Hematopoietic multipotent progenitor cell treated with erythropoietin and hydrocortisone succinate and interleukin-3 and kit ligand, for 15 days (in vitro differentiated cells): Measurements from ENCODE around the gene CTXN1.
A peak's percentile ranks its signal among the peaks of the same experiment; 100 is the strongest.
"Not testable (repeated sequence)": the region's sequence is repeated elsewhere in the genome, so short reads cannot be mapped to it uniquely, and the experiment has no call there.

Experiments
- DNase-seq: peaks from one replicate; pipeline ENCODE4 v3.0.0-alpha.2; 2015; ENCODE audit warnings: low spot score

The CTXN1 gene

DNA sequence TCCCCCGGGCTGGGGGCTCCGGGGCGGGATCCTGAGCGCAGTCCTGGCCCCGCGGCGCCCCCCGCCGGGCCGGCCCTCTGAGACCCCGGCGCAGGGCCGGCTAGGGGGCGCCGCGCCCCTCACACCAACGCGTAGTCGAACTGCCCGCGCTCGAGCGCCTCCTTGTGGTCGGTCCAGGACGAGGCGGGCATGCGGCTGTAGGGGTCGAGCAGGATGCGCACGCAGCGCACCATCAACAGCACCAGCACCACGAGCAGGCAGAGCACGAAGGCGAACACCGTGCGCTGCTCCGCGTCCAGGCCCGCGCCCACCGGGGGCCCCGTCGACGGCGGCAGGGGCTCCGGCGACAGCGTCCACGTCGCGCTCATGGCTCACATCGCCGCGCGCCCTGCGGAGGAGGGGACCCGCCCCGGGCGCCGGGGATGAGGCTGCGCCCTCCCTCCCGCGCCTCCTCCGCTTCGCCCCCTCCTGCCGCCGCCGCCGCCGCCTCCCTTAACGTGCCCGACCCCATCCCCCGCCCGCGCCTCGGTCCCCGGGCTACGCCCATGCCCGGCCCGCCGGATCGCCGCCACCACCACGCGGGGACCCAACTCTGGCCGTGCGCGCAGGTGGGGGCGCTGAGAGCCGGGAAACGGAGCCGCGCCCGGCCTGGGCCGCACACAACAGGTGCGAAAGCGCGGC, 624 bp downstream of the CTXN1 start:
- peak; percentile 74 for DNase-seq

DNA sequence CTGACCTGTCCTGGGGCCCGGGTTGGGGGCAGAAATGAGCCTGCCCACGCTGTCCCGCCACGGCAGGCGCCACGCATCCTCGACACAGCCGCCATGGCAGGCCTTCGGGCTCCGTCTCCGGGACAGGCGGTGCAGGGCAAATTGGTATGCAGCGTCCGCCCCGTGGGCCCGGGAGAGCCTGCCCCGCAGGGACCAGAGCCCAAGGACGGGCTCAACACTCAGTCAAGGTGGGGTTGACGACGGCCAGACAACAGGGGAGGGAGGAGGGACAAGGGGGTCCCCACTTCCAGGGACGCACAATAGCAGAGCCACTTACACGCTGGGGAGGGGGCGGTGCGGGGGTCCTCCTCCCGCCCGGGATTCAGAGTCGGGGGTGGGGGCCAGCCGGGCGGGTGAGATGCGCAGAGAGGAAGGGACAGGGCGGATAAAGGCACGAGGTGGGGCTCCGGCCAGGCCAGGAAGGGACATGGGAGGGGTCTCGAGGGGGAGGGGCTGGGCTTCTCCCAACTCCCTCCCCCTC, 1.2 kb downstream of the CTXN1 start:
- no peak for DNase-seq

DNA sequence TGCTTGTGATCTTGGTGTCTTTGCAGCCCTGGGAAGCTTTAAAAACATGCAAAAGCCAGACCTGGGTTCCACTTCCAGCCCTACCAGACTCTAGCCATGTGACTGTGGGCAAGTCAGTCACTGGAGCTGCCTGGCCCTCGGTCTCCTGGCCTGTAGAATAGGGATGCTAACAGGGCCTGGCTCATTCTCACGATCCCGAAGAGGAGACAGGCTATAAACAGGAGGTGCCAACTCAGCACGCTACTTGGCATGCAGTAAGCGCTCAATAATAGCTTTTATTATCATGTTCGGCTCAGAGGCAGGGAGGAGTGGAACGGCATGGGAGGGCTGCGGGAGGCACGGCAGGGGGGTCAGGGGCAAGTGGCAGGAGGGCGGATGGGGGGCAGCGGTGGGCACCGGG, 1.7 kb downstream of the CTXN1 start:
- DNase-seq: no peak

GRCh38 chr19:7923295-7924191, 2.4 kb downstream of the CTXN1 start:
- DNase-seq: no peak

- no peak for DNase-seq
These were observed 3.1 kb downstream of the CTXN1 start for GRCh38 chr19:7922836-7923195.

DNA sequence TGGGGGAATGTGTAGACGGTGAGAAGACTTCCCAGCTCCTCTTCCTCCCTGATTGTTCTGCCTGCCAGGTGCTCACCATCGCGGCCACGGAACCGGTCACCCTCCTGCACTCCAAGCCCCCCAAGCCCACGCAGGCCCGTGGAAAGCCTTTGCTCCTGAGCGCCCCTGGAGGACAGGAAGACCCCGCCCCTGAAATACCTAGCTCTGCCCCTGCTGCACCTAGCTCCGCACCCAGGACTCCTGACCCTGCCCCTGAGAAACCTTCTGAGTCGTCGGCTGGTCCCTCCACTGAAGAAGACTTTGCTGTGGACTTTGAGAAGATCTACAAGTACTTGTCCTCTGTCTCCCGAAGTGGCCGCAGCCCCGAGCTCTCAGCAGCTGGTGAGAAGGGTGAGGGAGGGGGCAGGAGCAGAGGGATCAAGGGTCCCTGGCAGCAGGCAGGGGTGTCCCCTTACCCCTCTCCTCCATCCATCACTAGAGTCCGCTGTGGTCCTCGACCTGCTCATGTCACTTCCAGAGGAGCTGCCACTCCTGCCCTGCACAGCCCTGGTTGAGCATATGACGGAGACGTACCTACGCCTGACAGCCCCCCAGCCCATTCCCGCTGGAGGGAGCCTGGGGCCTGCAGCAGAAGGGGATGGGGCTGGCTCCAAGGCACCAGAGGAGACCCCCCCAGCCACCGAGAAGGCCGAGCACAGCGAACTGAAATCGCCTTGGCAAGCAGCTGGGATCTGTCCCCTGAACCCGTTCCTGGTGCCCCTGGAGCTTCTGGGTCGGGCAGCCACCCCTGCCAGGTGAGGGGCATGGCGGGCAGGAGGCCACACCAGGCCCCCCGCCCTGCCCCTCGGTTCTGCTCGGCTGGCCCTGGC, 3.7 kb downstream of the CTXN1 start:
- no peak for DNase-seq

- no peak for DNase-seq
These were observed 4.5 kb downstream of the CTXN1 start for GRCh38 chr19:7921302-7921966.

GRCh38 chr19:7920519-7921301, 5.2 kb downstream of the CTXN1 start:
- peak; percentile 100 for DNase-seq

DNA sequence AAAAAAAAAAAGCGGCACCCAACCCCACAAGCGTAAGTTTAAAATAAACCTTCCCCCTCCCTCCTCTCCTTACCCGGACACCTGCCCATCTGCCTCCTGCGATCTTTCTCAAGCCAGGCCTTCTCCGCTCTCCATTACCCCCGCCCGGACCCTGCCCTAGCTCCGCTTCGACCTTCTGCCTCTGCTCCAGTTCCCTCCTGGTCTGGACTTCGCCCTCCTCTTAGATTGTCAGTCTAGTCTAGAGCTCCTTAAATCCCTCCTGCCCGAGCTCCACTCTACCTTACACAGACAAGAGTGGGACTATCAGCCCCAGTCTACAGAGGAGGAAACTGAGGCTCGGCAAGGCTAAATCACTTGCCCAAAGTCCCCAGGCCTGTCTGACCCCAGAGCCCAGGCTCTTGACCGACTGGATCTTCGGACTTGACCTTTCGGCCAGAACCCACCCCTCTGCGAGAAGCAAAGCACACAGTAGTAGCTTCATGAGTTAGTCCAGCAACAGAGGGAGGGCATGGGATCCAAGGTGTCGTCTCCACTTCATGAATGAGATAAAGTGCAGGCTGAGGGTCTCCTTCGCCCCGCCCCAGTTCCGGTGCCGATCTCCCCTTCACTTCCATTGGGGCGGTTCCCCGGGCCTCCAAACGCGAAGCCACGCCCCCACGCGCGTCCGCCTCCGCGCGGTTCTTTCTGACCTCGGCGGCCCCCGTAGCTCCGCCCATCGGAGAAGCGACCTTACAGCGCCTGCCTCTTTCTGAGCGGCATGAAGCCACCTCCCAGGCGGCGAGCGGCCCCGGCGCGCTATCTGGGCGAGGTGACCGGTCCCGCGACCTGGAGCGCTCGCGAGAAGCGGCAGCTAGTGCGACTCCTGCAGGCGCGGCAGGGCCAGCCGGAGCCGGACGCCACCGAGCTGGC, 6.1 kb downstream of the CTXN1 start, which contains the start of gene SNAPC2:
Gene SNAPC2, plus strand, starts transcription at position 729 of the 909 bp plus-strand sequence. Its CDS starts 29 bp downstream, at position 758.
- peak; percentile 97 for DNase-seq

- DNase-seq: no peak
These were observed 7.1 kb downstream of the CTXN1 start for GRCh38 chr19:7918615-7919421.

DNA sequence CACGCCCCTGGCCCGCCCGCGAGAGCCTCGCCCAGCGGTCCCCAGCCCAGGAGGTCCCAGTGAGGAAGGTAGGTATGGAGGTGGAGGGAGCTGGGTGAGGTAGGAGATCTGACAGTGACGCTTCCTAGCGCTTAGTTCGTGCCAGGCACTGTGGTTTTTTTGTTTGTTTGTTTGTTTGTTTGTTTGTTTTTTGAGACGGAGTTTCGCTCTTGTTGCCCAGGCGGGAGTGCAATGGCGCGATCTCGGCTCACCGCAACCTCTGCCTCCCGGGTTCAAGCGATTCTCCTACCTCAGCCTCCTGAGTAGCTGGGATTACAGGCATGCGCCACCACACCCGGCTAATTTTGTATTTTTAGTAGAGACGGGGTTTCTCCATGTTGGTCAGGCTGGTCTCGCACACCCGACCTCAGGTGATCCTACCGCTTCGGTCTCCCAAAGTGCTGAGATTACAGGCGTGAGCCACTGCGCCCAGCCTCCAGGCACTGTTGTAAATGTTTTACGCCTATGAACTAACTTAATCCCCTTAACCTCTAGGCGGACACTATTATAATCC, 7.8 kb downstream of the CTXN1 start:
- not testable (repeated sequence) for DNase-seq

- DNase-seq: peak; percentile 64
These were observed 8.5 kb downstream of the CTXN1 start for GRCh38 chr19:7917267-7918061.

- no peak for DNase-seq
These were observed 9.0 kb downstream of the CTXN1 start for GRCh38 chr19:7916955-7917266.

- DNase-seq: peak; percentile 46
These were observed 9.6 kb downstream of the CTXN1 start for GRCh38 chr19:7916103-7916954.

DNA sequence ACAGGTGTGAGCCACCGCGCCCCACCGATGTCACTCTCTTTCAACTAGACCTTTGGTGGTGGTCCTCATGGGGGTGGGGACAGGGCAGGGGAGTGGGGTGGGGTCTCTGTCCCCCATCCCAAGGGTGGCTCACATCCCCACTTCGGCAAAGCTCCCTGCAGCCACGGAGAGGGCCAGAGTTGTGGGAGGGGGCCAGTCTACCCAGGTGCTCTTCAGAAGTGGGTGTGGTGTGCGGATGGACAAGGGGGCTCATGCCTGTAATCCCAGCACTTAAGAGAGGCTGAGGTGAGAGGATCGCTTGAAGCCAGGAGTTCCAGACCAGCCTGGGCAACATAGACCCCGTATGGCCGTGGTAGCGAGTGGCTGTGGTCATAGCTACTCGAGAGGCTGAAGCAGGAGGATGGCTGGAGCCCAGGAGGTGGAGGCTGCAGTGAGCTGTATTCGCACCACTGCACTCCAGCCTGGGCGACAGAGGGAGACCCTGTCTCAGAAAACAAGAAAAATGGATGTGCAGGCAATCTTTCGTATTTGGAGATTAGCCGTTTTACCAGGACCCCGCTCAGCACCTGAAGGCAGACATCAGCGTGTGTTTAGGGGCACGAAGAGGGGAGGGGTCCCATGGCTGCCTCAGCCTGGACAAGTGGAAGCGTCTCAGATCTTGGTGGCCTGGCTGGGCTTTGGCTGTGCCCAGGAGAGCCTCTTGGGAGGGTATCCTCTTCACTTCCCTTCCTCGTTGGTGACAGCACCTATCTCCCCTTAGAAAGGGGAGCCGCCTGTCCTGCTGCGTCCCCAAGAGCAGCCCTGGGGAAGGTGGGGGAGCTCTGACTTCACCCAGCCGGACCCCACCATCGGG, 10.5 kb downstream of the CTXN1 start:
- DNase-seq: no peak

GRCh38 chr19:7914598-7915045, 11.3 kb downstream of the CTXN1 start, which contains the start of gene TGFBR3L:
Gene TGFBR3L (plus strand): TSS chr19:7914830.
- DNase-seq: no peak
